ENCODE data around the gene PASK. TPM values are rescaled to one million over a fixed set of nuclear protein-coding genes. Genes with fewer than 3 reads are reported as not detected.
"Not testable (repeated sequence)": the region's sequence is repeated elsewhere in the genome, so short reads cannot be mapped to it uniquely, and the experiment has no call there.

The PASK gene
- total RNA-seq (1 to 10 TPM in 8 of 9 donors, under 1 TPM in 1; 0.72 to 8.9 (median 3.3) TPM), polyA plus RNA-seq (1 to 10 TPM; 2.1 to 4.4 (median 4.2) TPM)
- long read RNA-seq, donor 1: 0 reads
- long read RNA-seq, donor 2: 0 reads
- long read RNA-seq, donor 3: 0 reads
- long read RNA-seq, donor 4: 0 reads
- long read RNA-seq, donor 5, full-length matches to known transcripts: 1 of 3 reads
- long read RNA-seq, donor 5, partial matches to known transcripts: 2 of 3 reads
- long read RNA-seq, donor 5, other reads (novel, unspliced or antisense): 0 of 3 reads
- long read RNA-seq, donor 6: 0 reads
- long read RNA-seq, donor 7: 0 reads
- long read RNA-seq, donor 8: 0 reads
- long read RNA-seq, donor 9: 0 reads
- long read RNA-seq, donor 10: 0 reads

- H3K4me1 ChIP-seq (replicated peaks in 1 of 2): peaks cover 7 to 22% of the 10 kb centered on the region in 2 donors
- H3K4me3 ChIP-seq: peak within 1 kb of the TSS; percentile 34 to 95 (median 74)
- no peaks in the 10 kb centered on the region for H3K27me3 ChIP-seq
- peak; percentile 92 to 98 (median 96) for DNase-seq
- H3K36me3 ChIP-seq (replicated peaks in 1 of 2): no peaks in the 10 kb centered on the region
- peak within 1 kb of the TSS in 4 of 5 donors; percentile 37 to 72 (median 53) for H3K27ac ChIP-seq
- WGBS, 4 donors: 0 to 1% (median 0%) methylated on average over 15 to 88 of the region's 88 CpGs
- intact Hi-C loops (cut with DNase I): no loop called here
- no peaks in the 10 kb centered on the region for H3K9me3 ChIP-seq (replicated peaks in 1 of 3)
- no peak for TF ChIP-seq POLR2A (IDR thresholded peaks at IDR 0.05)
- TF ChIP-seq, protein P1, sequence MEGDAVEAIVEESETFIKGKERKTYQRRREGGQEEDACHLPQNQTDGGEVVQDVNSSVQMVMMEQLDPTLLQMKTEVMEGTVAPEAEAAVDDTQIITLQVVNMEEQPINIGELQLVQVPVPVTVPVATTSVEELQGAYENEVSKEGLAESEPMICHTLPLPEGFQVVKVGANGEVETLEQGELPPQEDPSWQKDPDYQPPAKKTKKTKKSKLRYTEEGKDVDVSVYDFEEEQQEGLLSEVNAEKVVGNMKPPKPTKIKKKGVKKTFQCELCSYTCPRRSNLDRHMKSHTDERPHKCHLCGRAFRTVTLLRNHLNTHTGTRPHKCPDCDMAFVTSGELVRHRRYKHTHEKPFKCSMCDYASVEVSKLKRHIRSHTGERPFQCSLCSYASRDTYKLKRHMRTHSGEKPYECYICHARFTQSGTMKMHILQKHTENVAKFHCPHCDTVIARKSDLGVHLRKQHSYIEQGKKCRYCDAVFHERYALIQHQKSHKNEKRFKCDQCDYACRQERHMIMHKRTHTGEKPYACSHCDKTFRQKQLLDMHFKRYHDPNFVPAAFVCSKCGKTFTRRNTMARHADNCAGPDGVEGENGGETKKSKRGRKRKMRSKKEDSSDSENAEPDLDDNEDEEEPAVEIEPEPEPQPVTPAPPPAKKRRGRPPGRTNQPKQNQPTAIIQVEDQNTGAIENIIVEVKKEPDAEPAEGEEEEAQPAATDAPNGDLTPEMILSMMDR (IDR thresholded peaks at IDR 0.05): no peak
These were observed at the start of gene PASK for GRCh38 chr2:241148891-241149674. Gene PASK, minus strand, starts transcription at chr2:241149472. Its CDS starts 6,440 bp downstream, at chr2:241143032.

DNA sequence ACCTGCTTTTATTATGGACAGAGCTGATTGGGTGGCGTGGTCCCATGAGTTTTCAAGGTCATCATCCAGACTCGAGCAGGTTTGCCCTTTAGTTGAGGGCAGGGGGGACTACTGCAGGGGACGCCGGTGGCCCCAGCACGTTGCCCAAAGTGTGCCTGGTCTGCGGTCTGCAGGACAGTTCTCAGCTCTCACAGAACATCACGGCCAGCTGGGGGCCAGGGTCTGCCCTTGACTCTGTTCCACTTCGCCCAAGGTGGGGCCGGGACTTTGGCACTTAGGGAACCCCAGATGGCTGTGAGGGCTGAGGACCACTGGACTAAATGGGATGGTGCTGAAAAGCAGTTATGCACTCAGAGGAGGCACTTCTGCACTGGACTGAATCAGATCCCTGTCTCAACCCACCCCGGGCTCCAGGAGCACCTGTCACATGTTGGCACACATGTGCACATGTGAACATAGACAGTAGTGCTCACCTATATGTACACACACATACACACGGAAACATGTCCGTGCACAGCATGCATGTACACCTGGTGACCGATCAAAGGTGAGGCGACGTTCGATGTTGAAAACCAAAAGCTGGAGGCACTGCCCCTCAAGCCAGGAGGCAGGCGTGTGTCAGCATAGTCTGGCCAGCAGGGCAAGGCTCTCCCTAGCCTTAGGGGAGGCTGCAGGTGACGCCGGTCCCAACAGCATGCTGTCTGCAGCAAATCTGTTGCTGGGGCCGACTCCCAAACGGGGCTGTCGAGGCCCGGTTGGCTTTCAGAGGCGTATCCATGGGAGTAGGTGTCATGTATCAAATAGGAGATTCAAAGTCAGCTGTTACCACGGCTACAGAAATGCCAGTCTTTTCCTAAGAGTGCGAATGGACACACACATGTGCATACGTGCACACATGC is 49.4 kb upstream of the PASK start:
- intact Hi-C loops (cut with DNase I): no loop called here
- no peaks in the 10 kb centered on the region for H3K36me3 ChIP-seq (replicated peaks in 1 of 2)
- no peaks in the 10 kb centered on the region for H3K4me1 ChIP-seq (replicated peaks in 1 of 2)
- no peaks in the 10 kb centered on the region for H3K27me3 ChIP-seq
- H3K9me3 ChIP-seq (replicated peaks in 1 of 3): no peaks in the 10 kb centered on the region
- TF ChIP-seq, protein P1 (IDR thresholded peaks at IDR 0.05): no peak
- no peak for TF ChIP-seq POLR2A (IDR thresholded peaks at IDR 0.05)
- no peak overlapping the region for H3K27ac ChIP-seq
- no peak overlapping the region for H3K4me3 ChIP-seq
- 74 to 81% (median 77%) methylated on average over 20 to 27 of the region's 27 CpGs for WGBS, 4 donors
- DNase-seq: no peak

DNA sequence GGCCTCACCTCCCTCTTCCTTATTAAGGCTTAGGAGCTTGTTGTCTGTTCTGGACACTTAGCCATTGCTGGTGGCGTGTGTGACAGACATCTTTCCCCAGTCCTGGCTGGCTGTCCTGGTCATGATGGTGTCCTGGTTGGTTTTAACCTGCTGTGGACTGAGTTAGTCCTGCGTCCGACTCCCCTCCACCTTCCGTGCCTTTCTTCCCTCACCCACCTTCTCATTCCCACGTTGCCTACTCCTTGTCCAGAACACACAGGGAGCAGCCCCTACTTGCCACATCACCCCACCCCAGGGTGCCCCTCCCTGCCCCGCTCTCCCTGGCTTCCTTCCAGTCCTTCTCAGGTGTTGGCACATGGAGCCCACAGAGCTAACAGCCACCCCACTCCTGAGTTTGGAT is 48.7 kb upstream of the PASK start:
- H3K9me3 ChIP-seq (replicated peaks in 1 of 3): no peaks in the 10 kb centered on the region
- no peak overlapping the region for H3K4me3 ChIP-seq
- no peak for DNase-seq
- no peaks in the 10 kb centered on the region for H3K27me3 ChIP-seq
- TF ChIP-seq, protein P1 (IDR thresholded peaks at IDR 0.05): no peak
- no peak for TF ChIP-seq POLR2A (IDR thresholded peaks at IDR 0.05)
- intact Hi-C loops (cut with DNase I): no loop called here
- H3K4me1 ChIP-seq (replicated peaks in 1 of 2): no peaks in the 10 kb centered on the region
- H3K36me3 ChIP-seq (replicated peaks in 1 of 2): no peaks in the 10 kb centered on the region
- H3K27ac ChIP-seq: no peak overlapping the region
- 86 to 90% (median 88%) methylated on average over 6 of the region's 6 CpGs for WGBS, 4 donors

GRCh38 chr2:241197246-241197645 is 48.0 kb upstream of the PASK start:
- H3K4me1 ChIP-seq (replicated peaks in 1 of 2); intact Hi-C loops (cut with DNase I); H3K36me3 ChIP-seq (replicated peaks in 1 of 2); H3K4me3 ChIP-seq; H3K27ac ChIP-seq; H3K27me3 ChIP-seq; H3K9me3 ChIP-seq (replicated peaks in 1 of 3); DNase-seq: not testable (repeated sequence)
- 92 to 98% (median 96%) methylated on average over 10 to 14 of the region's 14 CpGs for WGBS, 4 donors
